SK-N-SH (cell line): ENCODE measurements around the gene CEBPG. TPM values are rescaled to one million over a fixed set of nuclear protein-coding genes. Genes with fewer than 3 reads are reported as not detected.
A peak's percentile ranks its signal among the peaks of the same experiment; 100 is the strongest.

ENCODE experiments used
- CTCF ChIA-PET: fragments of 300-600, 350-600 bp; formaldehyde crosslinking; extraction: SDS; loops from one replicate; lab custom pipeline; 2021; lab: Yijun Ruan, JAX
- POLR2A ChIA-PET: fragments of 350-600 bp; sonication (Branson Sonifier 250); formaldehyde crosslinking; extraction: SDS; loops from one replicate; lab custom pipeline; 2020; ENCODE audit warnings: antibody characterized with exemption, inconsistent platforms; lab: Yijun Ruan, JAX
- DNase-seq: peaks from one replicate; pipeline ENCODE4 v3.0.0; 2012
- H2AFZ ChIP-seq: fragments of 200-600 bp; sonication (generic); 2 replicates; pipeline ENCODE4 v1.8.1; 2016; ENCODE audit warnings: antibody characterized with exemption, mild to moderate bottlenecking, low read depth
- H3F3A ChIP-seq: fragments of 200-600 bp; sonication (generic); replicated peaks from 2 replicates; pipeline ENCODE3; 2016; ENCODE audit warnings: antibody characterized with exemption, mild to moderate bottlenecking; ENCODE audit not compliant: insufficient read depth
- H3K27ac ChIP-seq, 2 experiments: fragments of 200-500 bp in 1 of 2; fragments of 200-600 bp in 1 of 2; sonication (Bioruptor generic) in 1 of 2; sonication (generic), shearing (Covaris generic) in 1 of 2; 2 replicates each; pipeline versions ENCODE4 v1.5.1 to v1.6.1; 2014 to 2016; ENCODE audit warnings: low read depth in 2 of 2, inconsistent platforms in 1 of 2, low read length in 1 of 2, mild to moderate bottlenecking in 1 of 2, mixed read lengths in 1 of 2
- H3K27me3 ChIP-seq: fragments of 200-600 bp; sonication (generic), shearing (Covaris generic); 2 replicates; pipeline ENCODE4 v1.6.1; 2016; ENCODE audit warnings: mixed run types; ENCODE audit not compliant: insufficient read depth
- H3K36me3 ChIP-seq, 2 experiments: fragments of 200-500 bp in 1 of 2; fragments of 200-600 bp in 1 of 2; sonication (Bioruptor generic) in 1 of 2; sonication (generic) in 1 of 2; replicated peaks in 1 of 2; 2 replicates each; pipeline versions ENCODE3 to v1.5.1; 2014 to 2016; ENCODE audit warnings: low read length in 1 of 2, mild to moderate bottlenecking in 1 of 2; ENCODE audit not compliant: insufficient read depth in 2 of 2, control insufficient read depth in 1 of 2
- H3K4me1 ChIP-seq, 2 experiments: fragments of 200-500 bp in 1 of 2; fragments of 200-600 bp in 1 of 2; sonication (Bioruptor generic) in 1 of 2; sonication (generic), shearing (Covaris generic) in 1 of 2; 2 replicates each; pipeline versions ENCODE4 v1.5.1 to v1.6.1; 2014 to 2016; ENCODE audit warnings: low read depth in 1 of 2, low read length in 1 of 2, mixed run types in 1 of 2; ENCODE audit not compliant: insufficient read depth in 2 of 2, control insufficient read depth in 1 of 2
- H3K4me2 ChIP-seq: fragments of 200-600 bp; sonication (generic), shearing (Covaris generic); 2 replicates; pipeline ENCODE4 v1.6.1; 2017; ENCODE audit warnings: mixed run types
- H3K4me3 ChIP-seq, 2 experiments: fragments of 200-500 bp in 1 of 2; fragments of 200-600 bp in 1 of 2; sonication (Bioruptor generic) in 1 of 2; sonication (generic), shearing (Covaris generic) in 1 of 2; 2 replicates each; pipeline versions ENCODE4 v1.5.1 to v1.8.1; 2014 to 2016; ENCODE audit warnings: low read depth in 2 of 2, inconsistent platforms in 1 of 2, low read length in 1 of 2, mild to moderate bottlenecking in 1 of 2, mixed read lengths in 1 of 2, moderate library complexity in 1 of 2
- H3K79me2 ChIP-seq: fragments of 200-600 bp; sonication (generic); 2 replicates; pipeline ENCODE4 v1.8.1; 2017; ENCODE audit warnings: mild to moderate bottlenecking; ENCODE audit not compliant: insufficient read depth
- H3K9ac ChIP-seq: fragments of 200-600 bp; sonication (generic); 2 replicates; pipeline ENCODE4 v1.6.1; 2017; ENCODE audit warnings: mixed run types
- H3K9me2 ChIP-seq: fragments of 200-600 bp; sonication (generic); 2 replicates; pipeline ENCODE4 v1.6.1; 2017; ENCODE audit warnings: mixed run types
- H3K9me3 ChIP-seq: fragments of 200-600 bp; sonication (generic); 2 replicates; pipeline ENCODE4 v1.6.1; 2017; ENCODE audit warnings: mixed run types, mild to moderate bottlenecking, moderate library complexity
- H4K20me1 ChIP-seq: fragments of 200-600 bp; sonication (generic); 2 replicates; pipeline ENCODE4 v1.6.1; 2017; ENCODE audit warnings: mild to moderate bottlenecking, mixed run types; ENCODE audit not compliant: insufficient read depth
- GABPA ChIP-seq: IDR thresholded peaks from 2 replicates; pipeline ENCODE4 v1.4.0; 2012; ENCODE audit warnings: low read depth, mild to moderate bottlenecking
- IRF3 ChIP-seq: fragments of 150-350 bp; IDR thresholded peaks from 2 replicates; pipeline ENCODE4 v1.6.1; 2016; ENCODE audit warnings: mild to moderate bottlenecking, low read depth, low read length
- MXI1 ChIP-seq: IDR thresholded peaks from 2 replicates; pipeline ENCODE4 v1.6.1; 2012; ENCODE audit warnings: mild to moderate bottlenecking, low read depth, low read length, improper control_type of control experiment
- RAD21 ChIP-seq: IDR thresholded peaks from 2 replicates; pipeline ENCODE4 v1.6.1; 2012; ENCODE audit warnings: mild to moderate bottlenecking, low read length
- RFX5 ChIP-seq: IDR thresholded peaks from 2 replicates; pipeline ENCODE4 v1.6.1; 2012; ENCODE audit warnings: mild to moderate bottlenecking, improper control_type of control experiment, low read length
- SMC3 ChIP-seq: IDR thresholded peaks from 2 replicates; pipeline ENCODE4 v1.6.1; 2012; ENCODE audit warnings: low read depth, low read length, improper control_type of control experiment
- YY1 ChIP-seq: IDR thresholded peaks from 2 replicates; pipeline ENCODE4 v1.4.0; 2012; ENCODE audit warnings: low read depth, mild to moderate bottlenecking
- ZBTB33 ChIP-seq: IDR thresholded peaks from 2 replicates; pipeline ENCODE4 v1.4.0; 2012; ENCODE audit warnings: low read depth, borderline replicate concordance
- WGBS: methylation state at CpG from one replicate; pipeline ENCODE4 v1.1.6; 2017; ENCODE audit warnings: low lambda C conversion rate; 5-methylcytosine and 5-hydroxymethylcytosine counted together
- polyA plus RNA-seq, 3 experiments: library from polyadenylated mRNA; depleted of rRNA; stranded (reverse); fragments of >200 nt; gene quantifications; 2 replicates each; pipeline ENCODE4 v1.2.3, GENCODE V29; 2012
- TF ChIP-seq, protein P1 (sequence below): fragments of 200-600 bp; sonication (generic); IDR thresholded peaks from 2 replicates; pipeline ENCODE4 v1.6.1; 2017; ENCODE audit warnings: antibody characterized with exemption, mild to moderate bottlenecking, moderate library complexity

The CEBPG gene
- polyA plus RNA-seq, 1 of the 3 experiments (the other 2 are of a cell fraction) = 9.1 TPM

DNA sequence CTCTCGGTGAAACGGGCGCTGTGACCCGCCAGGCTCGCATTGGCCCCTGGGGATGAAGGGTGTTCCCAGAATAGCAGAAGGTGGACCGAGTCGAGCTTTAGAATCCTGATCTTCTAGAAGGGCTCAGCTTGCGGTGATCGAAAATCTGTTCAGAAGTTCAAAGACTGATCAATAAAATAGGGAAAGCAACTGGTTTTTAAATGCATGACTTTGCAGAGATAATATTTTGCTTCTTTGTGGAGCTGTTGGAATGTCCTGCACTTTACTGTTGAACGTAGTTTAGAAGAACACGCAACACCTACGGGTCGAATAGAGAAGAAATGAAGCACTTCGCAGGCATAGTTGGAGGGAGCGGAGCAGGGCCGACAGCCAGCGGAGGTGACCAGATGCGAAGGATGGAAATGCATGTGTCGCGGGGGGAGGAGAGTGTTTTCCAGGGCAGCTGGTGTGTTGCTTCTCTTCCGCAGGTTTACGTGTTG is 766 bp downstream of the CEBPG start:
- 3% methylated on average over 19 of the region's 22 CpGs for WGBS

More for the DNA sequence above, 766 bp downstream of the CEBPG start:
- Histone ChIP-seq H3K9ac (peak overlapping the region; percentile 69), H3K79me2 (peaks cover 53% of the 10 kb centered on the region), H2AFZ (no peak overlapping the region), H3K36me3 (peaks cover 4% of the 10 kb centered on the region in 2 experiments), H4K20me1 (peaks cover 51% of the 10 kb centered on the region), H3K4me3 (peak overlapping the region; percentile 78 to 83), H3K4me1 (peaks cover 13 to 20% of the 10 kb centered on the region in 2 experiments; a peak in 3 of 4 replicates)
- ChIA-PET POLR2A (interaction anchor here (0.9 to 2.4 kb wide), 9 partner anchors 9 to 422 kb away, joined by 3 to 10 read pairs (median 5); partner anchors contain the start of genes CEBPA, KCTD15 and SLC7A10), CTCF (interaction anchor here (0.7 to 3.4 kb wide), 16 partner anchors 10 to 722 kb away, joined by 3 to 21 read pairs (median 4); partner anchors contain the start of gene CEBPA)
- TF ChIP-seq RFX5 (no peak), SMC3 (no peak), GABPA (no peak), ZBTB33 (no peak), YY1 (no peak), IRF3 (no peak), RAD21 (no peak), MXI1 (peak; percentile 75)
- TF ChIP-seq, protein P1, sequence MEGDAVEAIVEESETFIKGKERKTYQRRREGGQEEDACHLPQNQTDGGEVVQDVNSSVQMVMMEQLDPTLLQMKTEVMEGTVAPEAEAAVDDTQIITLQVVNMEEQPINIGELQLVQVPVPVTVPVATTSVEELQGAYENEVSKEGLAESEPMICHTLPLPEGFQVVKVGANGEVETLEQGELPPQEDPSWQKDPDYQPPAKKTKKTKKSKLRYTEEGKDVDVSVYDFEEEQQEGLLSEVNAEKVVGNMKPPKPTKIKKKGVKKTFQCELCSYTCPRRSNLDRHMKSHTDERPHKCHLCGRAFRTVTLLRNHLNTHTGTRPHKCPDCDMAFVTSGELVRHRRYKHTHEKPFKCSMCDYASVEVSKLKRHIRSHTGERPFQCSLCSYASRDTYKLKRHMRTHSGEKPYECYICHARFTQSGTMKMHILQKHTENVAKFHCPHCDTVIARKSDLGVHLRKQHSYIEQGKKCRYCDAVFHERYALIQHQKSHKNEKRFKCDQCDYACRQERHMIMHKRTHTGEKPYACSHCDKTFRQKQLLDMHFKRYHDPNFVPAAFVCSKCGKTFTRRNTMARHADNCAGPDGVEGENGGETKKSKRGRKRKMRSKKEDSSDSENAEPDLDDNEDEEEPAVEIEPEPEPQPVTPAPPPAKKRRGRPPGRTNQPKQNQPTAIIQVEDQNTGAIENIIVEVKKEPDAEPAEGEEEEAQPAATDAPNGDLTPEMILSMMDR = peak; percentile 30; the same call in 1 of the 2 replicates
- TF ChIP-seq, all 33 proteins: peak for 2
- Histone ChIP-seq H3F3A (peaks cover 13% of the 10 kb centered on the region), H3K9me2 (no peaks in the 10 kb centered on the region), H3K9me3 (no peaks in the 10 kb centered on the region), H3K27me3 (no peaks in the 10 kb centered on the region), H3K27ac (peak overlapping the region; percentile 89 to 90), H3K4me2 (peak overlapping the region; percentile 87)
- DNase-seq = peak; percentile 53
